Esophagus muscularis mucosa (tissue), 4 donors: ENCODE data around the gene CMTM4. TPM values are rescaled to one million over a fixed set of nuclear protein-coding genes. Genes with fewer than 3 reads are reported as not detected.

Experiments
- DNase-seq: peaks from one replicate; pipeline ENCODE4 v3.0.0-alpha.2; 2017; ENCODE audit errors: extremely low spot score
- H3K27ac ChIP-seq, 4 donors: fragments of 200-600 bp; sonication (generic); replicated peaks in 1 of 4; 1 replicate in 3 of 4; 2 replicates in 1 of 4; pipeline ENCODE4 v1.5.1; 2016 to 2019; ENCODE audit warnings: mild to moderate bottlenecking in 1 of 4
- H3K27me3 ChIP-seq, 4 donors: fragments of 200-600 bp; sonication (generic); one replicate each; pipeline versions ENCODE4 v1.5.1 to v1.6.0; 2016 to 2019
- H3K36me3 ChIP-seq, 4 donors: fragments of 200-600 bp; sonication (generic); one replicate each; pipeline ENCODE4 v1.5.1; 2016 to 2019
- H3K4me1 ChIP-seq, 4 donors: fragments of 200-600 bp; sonication (generic); one replicate each; pipeline ENCODE4 v1.5.1; 2016 to 2019
- H3K4me3 ChIP-seq, 4 donors: fragments of 200-600 bp; sonication (generic); 1 replicate in 2 of 4; 2 replicates in 2 of 4; pipeline ENCODE4 v1.5.1; 2016 to 2019; ENCODE audit warnings: mild to moderate bottlenecking in 4 of 4, moderate library complexity in 1 of 4
- H3K9me3 ChIP-seq, 4 donors: fragments of 200-600 bp; sonication (generic); 1 replicate in 3 of 4; 2 replicates in 1 of 4; pipeline ENCODE4 v1.5.1; 2016 to 2019
- CTCF ChIP-seq, 3 experiments: fragments of 200-600 bp in 2 of 3; fragments of 450-650 bp in 1 of 3; sonication (generic) in 2 of 3; IDR thresholded peaks; one replicate each; pipeline ENCODE4 v1.5.1; 2017 to 2019; ENCODE audit warnings: antibody characterized with exemption in 3 of 3, mild to moderate bottlenecking in 2 of 3, moderate library complexity in 1 of 3
- EP300 ChIP-seq: sonication (generic); formaldehyde crosslinking; IDR thresholded peaks from one replicate; pipeline ENCODE4 v1.6.1; 2017; ENCODE audit warnings: antibody characterized with exemption
- POLR2A ChIP-seq: fragments of 450-650 bp; IDR thresholded peaks from one replicate; pipeline ENCODE4 v1.6.1; 2017; ENCODE audit warnings: antibody characterized with exemption, moderate library complexity, mild to moderate bottlenecking, low read depth
- POLR2AphosphoS5 ChIP-seq, 2 donors: sonication (generic); formaldehyde crosslinking; IDR thresholded peaks; one replicate each; pipeline ENCODE4 v1.6.1; 2017; ENCODE audit warnings: antibody characterized with exemption in 2 of 2
- WGBS: methylation state at CpG from one replicate; pipeline ENCODE4 v1.1.5; 2018; 5-methylcytosine and 5-hydroxymethylcytosine counted together
- intact Hi-C: fragments of 100-400 bp; cut with DNase I; formaldehyde crosslinking; loops from one replicate; pipeline ENCODE4 v1.15.1; 2023
- total RNA-seq, 4 donors: library from RNA; depleted of rRNA; stranded (reverse); fragments of >200 nt; gene quantifications; one replicate each; pipeline versions ENCODE4 v1.1.0 to v1.2.1, GENCODE V29; 2016

The CMTM4 gene
- total RNA-seq, 4 donors from 2014 or later, result 9.8 to 19.8 (median 15.0) TPM

- no peak overlapping the region for H3K4me3 ChIP-seq
- intact Hi-C loops, result no loop called here
- no peaks in the 10 kb centered on the region for H3K27me3 ChIP-seq
- no peaks in the 10 kb centered on the region for H3K4me1 ChIP-seq
- H3K36me3 ChIP-seq, result peaks cover 7 to 45% (median 37%) of the 10 kb centered on the region in 4 donors
- H3K27ac ChIP-seq, result no peak overlapping the region
- TF ChIP-seq CTCF (IDR thresholded peaks at IDR 0.05) (peak in 2 of 3 experiments; percentile 31 to 60), EP300 (no peak), POLR2AphosphoS5 (IDR thresholded peaks at IDR 0.05) (peak in 1 of 2 donors; percentile 36), POLR2A (no peak)
- WGBS, result 55% methylated on average over 12 of the region's 12 CpGs
- DNase-seq, result no peak
- H3K9me3 ChIP-seq, result no peaks in the 10 kb centered on the region
Measured at GRCh38 chr16:66717112-66717675, 20.7 kb upstream of the CMTM4 start.

- TF ChIP-seq POLR2AphosphoS5 (IDR thresholded peaks at IDR 0.05), result no peak
- TF ChIP-seq POLR2A, result no peak
- TF ChIP-seq EP300, result no peak
- no peak for TF ChIP-seq CTCF (IDR thresholded peaks at IDR 0.05)
- 60% methylated on average over 6 of the region's 6 CpGs for WGBS
- peaks cover 0 to 28% (median 24%) of the 10 kb centered on the region in 4 donors for H3K36me3 ChIP-seq
- H3K4me3 ChIP-seq, result no peak overlapping the region
- no peaks in the 10 kb centered on the region for H3K27me3 ChIP-seq
- intact Hi-C loops, result no loop called here
- no peaks in the 10 kb centered on the region for H3K4me1 ChIP-seq
- no peak for DNase-seq
- no peak overlapping the region for H3K27ac ChIP-seq
- no peaks in the 10 kb centered on the region for H3K9me3 ChIP-seq
Measured at GRCh38 chr16:66714654-66715307, 18.2 kb upstream of the CMTM4 start.

- Histone ChIP-seq H3K9me3 (no peaks in the 10 kb centered on the region), H3K4me1 (no peaks in the 10 kb centered on the region), H3K36me3 (peaks cover 0 to 21% (median 18%) of the 10 kb centered on the region in 4 donors), H3K27me3 (no peaks in the 10 kb centered on the region), H3K4me3 (no peak overlapping the region), H3K27ac (no peak overlapping the region)
- no peak for TF ChIP-seq POLR2A
- TF ChIP-seq POLR2AphosphoS5 (IDR thresholded peaks at IDR 0.05), result no peak
- TF ChIP-seq CTCF (IDR thresholded peaks at IDR 0.05), result no peak
- no peak for TF ChIP-seq EP300
- DNase-seq, result no peak
- intact Hi-C loops, result no loop called here
- WGBS, result 89% methylated on average over 6 of the region's 6 CpGs
Measured at GRCh38 chr16:66714062-66714461, 17.5 kb upstream of the CMTM4 start.

GRCh38 chr16:66713076-66713475 lies 16.5 kb upstream of the CMTM4 start:
- 69% methylated on average over 2 of the region's 2 CpGs for WGBS
- Histone ChIP-seq H3K27me3 (no peaks in the 10 kb centered on the region), H3K4me1 (no peaks in the 10 kb centered on the region), H3K9me3 (no peaks in the 10 kb centered on the region), H3K36me3 (peaks cover 0 to 11% (median 9%) of the 10 kb centered on the region in 4 donors), H3K4me3 (no peak overlapping the region), H3K27ac (no peak overlapping the region)
- intact Hi-C loops, result no loop called here
- TF ChIP-seq EP300 (no peak), POLR2A (no peak), POLR2AphosphoS5 (IDR thresholded peaks at IDR 0.05) (no peak), CTCF (IDR thresholded peaks at IDR 0.05) (no peak)
- no peak for DNase-seq
